ENCODE data around the gene ACVR1. TPM values are rescaled to one million over a fixed set of nuclear protein-coding genes. Genes with fewer than 3 reads are reported as not detected.

Gene ACVR1
- total RNA-seq, 1 experiment from 2014 or later = 11.1 TPM

DNA sequence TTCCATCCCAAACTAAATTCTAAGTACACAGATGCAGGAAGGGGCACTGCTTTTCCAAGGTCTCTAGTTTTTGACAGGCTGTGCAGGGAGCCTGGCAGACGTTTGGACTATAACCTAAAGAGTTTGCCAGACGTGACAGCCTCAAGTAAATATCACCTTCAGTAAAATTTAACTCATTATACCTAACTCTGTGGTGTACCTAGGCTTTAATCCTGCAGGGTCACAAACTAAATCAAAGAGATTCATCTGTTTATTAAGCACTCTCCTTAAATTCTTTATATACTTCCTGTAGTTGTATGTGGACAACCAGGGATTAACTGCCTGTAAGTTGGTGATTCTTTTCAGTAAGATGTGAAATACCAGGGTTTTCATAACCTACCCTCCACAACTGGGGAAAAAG lies 92.9 kb downstream of the ACVR1 start:
- ChIA-PET POLR2A (no interaction called here), CTCF (interaction anchor here (1.2 kb wide), 1 partner anchor 93 kb away, joined by 3 read pairs; the partner anchor contains the start of gene ACVR1)
- Mint-ChIP-seq H3K4me3 (ENCODE audit: unreplicated experiment) (no peak overlapping the region), H3K4me1 (ENCODE audit: low read depth, unreplicated experiment) (peaks cover 6% of the 10 kb centered on the region), H3K27me3 (ENCODE audit: insufficient read depth, unreplicated experiment) (no peaks in the 10 kb centered on the region), H3K36me3 (ENCODE audit: insufficient read depth, unreplicated experiment) (no peaks in the 10 kb centered on the region), H3K9me3 (ENCODE audit: unreplicated experiment) (no peaks in the 10 kb centered on the region), H3K27ac (ENCODE audit: unreplicated experiment) (no peak overlapping the region)
- peaks cover 6% of the 10 kb centered on the region; the same call in 1 of the 2 replicates for H3K4me1 ChIP-seq
- H3K9me3 ChIP-seq = no peaks in the 10 kb centered on the region
- H3K4me3 ChIP-seq (ENCODE audit: low read depth, low read length) = no peak overlapping the region
- H3K27me3 ChIP-seq (replicated peaks; ENCODE audit: control insufficient read depth, insufficient read depth, low read length) = no peaks in the 10 kb centered on the region
- H3K36me3 ChIP-seq (ENCODE audit: control insufficient read depth, insufficient read depth, low read length) = no peaks in the 10 kb centered on the region
- DNase-seq = no peak
- intact Hi-C loops (cut with micrococcal nuclease; ENCODE audit: unreplicated experiment) = loop anchor here (2.0 to 5.0 kb wide), 2 partner anchors 44 to 94 kb away; partner anchors contain the start of gene ACVR1
- TF ChIP-seq, protein P1, sequence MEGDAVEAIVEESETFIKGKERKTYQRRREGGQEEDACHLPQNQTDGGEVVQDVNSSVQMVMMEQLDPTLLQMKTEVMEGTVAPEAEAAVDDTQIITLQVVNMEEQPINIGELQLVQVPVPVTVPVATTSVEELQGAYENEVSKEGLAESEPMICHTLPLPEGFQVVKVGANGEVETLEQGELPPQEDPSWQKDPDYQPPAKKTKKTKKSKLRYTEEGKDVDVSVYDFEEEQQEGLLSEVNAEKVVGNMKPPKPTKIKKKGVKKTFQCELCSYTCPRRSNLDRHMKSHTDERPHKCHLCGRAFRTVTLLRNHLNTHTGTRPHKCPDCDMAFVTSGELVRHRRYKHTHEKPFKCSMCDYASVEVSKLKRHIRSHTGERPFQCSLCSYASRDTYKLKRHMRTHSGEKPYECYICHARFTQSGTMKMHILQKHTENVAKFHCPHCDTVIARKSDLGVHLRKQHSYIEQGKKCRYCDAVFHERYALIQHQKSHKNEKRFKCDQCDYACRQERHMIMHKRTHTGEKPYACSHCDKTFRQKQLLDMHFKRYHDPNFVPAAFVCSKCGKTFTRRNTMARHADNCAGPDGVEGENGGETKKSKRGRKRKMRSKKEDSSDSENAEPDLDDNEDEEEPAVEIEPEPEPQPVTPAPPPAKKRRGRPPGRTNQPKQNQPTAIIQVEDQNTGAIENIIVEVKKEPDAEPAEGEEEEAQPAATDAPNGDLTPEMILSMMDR (IDR thresholded peaks at IDR 0.05; ENCODE audit: insufficient read depth in 1 of 2, low read depth in 1 of 2, low read length in 1 of 2, severe bottlenecking in 1 of 2, unreplicated experiment in 1 of 2) = no peak
- no TSS peak for BruUV-seq (replicated peaks)

DNA sequence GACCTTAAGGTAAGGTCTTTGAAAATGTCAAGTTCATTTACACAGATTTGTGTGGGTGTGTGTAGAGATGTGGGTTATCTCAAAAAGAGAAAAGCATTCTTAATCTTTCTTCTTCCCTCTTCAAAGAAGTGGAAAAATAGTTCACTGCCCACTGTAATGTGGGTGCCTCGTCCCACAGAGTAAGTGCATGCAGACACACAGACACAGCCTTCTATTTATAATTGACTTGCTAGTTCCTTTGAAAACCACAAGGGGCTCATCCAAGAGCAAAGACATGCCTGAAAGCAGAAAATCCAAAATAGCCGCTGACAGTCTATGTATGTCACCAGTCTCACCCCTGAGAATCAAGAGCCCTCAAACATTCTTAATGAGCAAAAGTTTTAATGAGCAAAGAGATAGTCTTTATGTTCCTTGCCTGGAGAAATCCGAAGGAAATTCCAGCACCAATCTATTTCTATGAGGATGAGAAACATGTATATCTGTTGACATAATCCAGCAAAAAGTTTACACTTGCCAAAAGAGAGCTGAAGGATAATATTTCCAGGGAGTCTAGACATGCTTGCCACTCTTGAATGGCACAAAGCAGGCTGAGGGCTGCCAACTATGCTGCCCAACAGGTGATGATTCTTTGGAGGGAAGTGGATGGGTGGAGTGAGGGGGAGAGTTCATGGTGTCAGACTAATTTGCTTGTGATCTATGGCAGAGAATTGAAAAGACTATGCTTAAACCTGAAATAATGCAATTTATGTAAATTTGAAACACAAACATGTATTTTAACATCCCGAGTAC lies 93.9 kb downstream of the ACVR1 start:
- ChIA-PET POLR2A (no interaction called here), CTCF (interaction anchor here (1.2 kb wide), 1 partner anchor 94 kb away, joined by 3 read pairs; the partner anchor contains the start of gene ACVR1)
- no peaks in the 10 kb centered on the region for H3K27me3 Mint-ChIP-seq (ENCODE audit: insufficient read depth, unreplicated experiment)
- peaks cover 6% of the 10 kb centered on the region; the same call in 1 of the 2 replicates for H3K4me1 ChIP-seq
- H3K4me3 ChIP-seq (ENCODE audit: low read depth, low read length) = no peak overlapping the region
- no peak overlapping the region for H3K27ac Mint-ChIP-seq (ENCODE audit: unreplicated experiment)
- DNase-seq = no peak
- H3K36me3 Mint-ChIP-seq (ENCODE audit: insufficient read depth, unreplicated experiment) = no peaks in the 10 kb centered on the region
- TF ChIP-seq, protein P1 (IDR thresholded peaks at IDR 0.05; ENCODE audit: insufficient read depth in 1 of 2, low read depth in 1 of 2, low read length in 1 of 2, severe bottlenecking in 1 of 2, unreplicated experiment in 1 of 2) = peak; percentile 27 to 32
- no peaks in the 10 kb centered on the region for H3K9me3 Mint-ChIP-seq (ENCODE audit: unreplicated experiment)
- H3K4me1 Mint-ChIP-seq (ENCODE audit: low read depth, unreplicated experiment) = peaks cover 6% of the 10 kb centered on the region
- intact Hi-C loops (cut with micrococcal nuclease; ENCODE audit: unreplicated experiment) = loop anchor here (2.0 to 5.0 kb wide), 2 partner anchors 45 to 95 kb away; partner anchors contain the start of gene ACVR1
- no TSS peak for BruUV-seq (replicated peaks)
- H3K27me3 ChIP-seq (replicated peaks; ENCODE audit: control insufficient read depth, insufficient read depth, low read length) = no peaks in the 10 kb centered on the region
- H3K36me3 ChIP-seq (ENCODE audit: control insufficient read depth, insufficient read depth, low read length) = no peaks in the 10 kb centered on the region
- no peak overlapping the region for H3K4me3 Mint-ChIP-seq (ENCODE audit: unreplicated experiment)
- no peaks in the 10 kb centered on the region for H3K9me3 ChIP-seq

DNA sequence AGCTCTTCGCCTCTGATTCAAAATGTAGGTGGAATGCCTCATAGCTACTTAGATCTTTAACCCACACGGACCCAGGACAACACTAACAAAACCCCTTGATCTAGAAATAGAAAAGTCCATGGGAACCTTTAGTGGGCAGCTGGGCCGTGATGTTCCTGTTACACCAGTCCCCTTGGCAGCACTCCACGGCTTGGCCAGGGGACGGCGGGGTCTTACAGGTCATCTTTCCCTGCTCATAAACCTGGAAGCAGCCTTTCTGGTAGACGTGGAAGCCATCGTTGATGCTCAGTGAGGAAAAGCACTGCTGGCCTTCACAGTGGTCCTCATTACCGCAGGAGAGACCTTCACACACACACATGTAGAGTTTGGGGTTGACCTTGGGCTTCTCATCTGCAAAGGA lies 95.9 kb downstream of the ACVR1 start:
- DNase-seq = no peak
- H3K4me3 ChIP-seq (ENCODE audit: low read depth, low read length) = no peak overlapping the region
- H3K4me1 ChIP-seq = peaks cover 6% of the 10 kb centered on the region; the same call in 1 of the 2 replicates
- H3K36me3 Mint-ChIP-seq (ENCODE audit: insufficient read depth, unreplicated experiment) = no peaks in the 10 kb centered on the region
- no peak overlapping the region for H3K27ac Mint-ChIP-seq (ENCODE audit: unreplicated experiment)
- no peaks in the 10 kb centered on the region for H3K27me3 Mint-ChIP-seq (ENCODE audit: insufficient read depth, unreplicated experiment)
- H3K4me1 Mint-ChIP-seq (ENCODE audit: low read depth, unreplicated experiment) = peaks cover 6% of the 10 kb centered on the region
- BruUV-seq (replicated peaks) = no TSS peak
- CTCF ChIA-PET = interaction anchor here (0.7 kb wide), 1 partner anchor 96 kb away, joined by 3 read pairs; no protein-coding TSS in a partner anchor
- no peaks in the 10 kb centered on the region for H3K9me3 ChIP-seq
- H3K9me3 Mint-ChIP-seq (ENCODE audit: unreplicated experiment) = no peaks in the 10 kb centered on the region
- no peaks in the 10 kb centered on the region for H3K36me3 ChIP-seq (ENCODE audit: control insufficient read depth, insufficient read depth, low read length)
- no peak overlapping the region for H3K4me3 Mint-ChIP-seq (ENCODE audit: unreplicated experiment)
- POLR2A ChIA-PET = interaction anchor here (0.7 kb wide), 1 partner anchor 27 kb away, joined by 3 read pairs; no protein-coding TSS in a partner anchor
- intact Hi-C loops (cut with micrococcal nuclease; ENCODE audit: unreplicated experiment) = loop anchor here (5.0 kb wide), 1 partner anchor 47 kb away; no protein-coding TSS in a partner anchor
- TF ChIP-seq, protein P1 (IDR thresholded peaks at IDR 0.05; ENCODE audit: insufficient read depth in 1 of 2, low read depth in 1 of 2, low read length in 1 of 2, severe bottlenecking in 1 of 2, unreplicated experiment in 1 of 2) = no peak
- H3K27me3 ChIP-seq (replicated peaks; ENCODE audit: control insufficient read depth, insufficient read depth, low read length) = no peaks in the 10 kb centered on the region
